Measurements from ENCODE around the gene NEXN.
A peak's percentile ranks its signal among the peaks of the same experiment; 100 is the strongest.
"Not testable (repeated sequence)": the region's sequence is repeated elsewhere in the genome, so short reads cannot be mapped to it uniquely, and the experiment has no call there.

Gene NEXN

DNA sequence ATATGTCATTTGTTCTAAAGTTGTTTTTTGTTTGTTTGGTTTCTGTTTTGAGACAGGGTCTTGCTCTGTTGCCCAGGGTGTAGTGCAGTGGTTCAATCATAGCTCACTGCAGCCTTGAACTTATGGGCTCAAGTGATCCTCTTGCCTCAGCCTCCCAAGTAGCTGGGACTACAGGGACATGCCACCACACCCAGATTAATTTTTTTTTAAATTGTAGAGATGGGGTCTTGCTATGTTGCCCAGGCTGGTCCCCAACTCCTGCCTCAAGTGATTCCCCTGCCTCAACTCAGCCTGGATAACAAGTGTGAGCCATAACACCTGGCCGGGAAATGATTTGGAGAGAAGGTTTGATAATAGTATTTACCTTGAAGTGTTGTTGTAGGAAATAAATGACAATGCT lies 18.2 kb downstream of the NEXN start:
- no peak for DNase-seq

DNA sequence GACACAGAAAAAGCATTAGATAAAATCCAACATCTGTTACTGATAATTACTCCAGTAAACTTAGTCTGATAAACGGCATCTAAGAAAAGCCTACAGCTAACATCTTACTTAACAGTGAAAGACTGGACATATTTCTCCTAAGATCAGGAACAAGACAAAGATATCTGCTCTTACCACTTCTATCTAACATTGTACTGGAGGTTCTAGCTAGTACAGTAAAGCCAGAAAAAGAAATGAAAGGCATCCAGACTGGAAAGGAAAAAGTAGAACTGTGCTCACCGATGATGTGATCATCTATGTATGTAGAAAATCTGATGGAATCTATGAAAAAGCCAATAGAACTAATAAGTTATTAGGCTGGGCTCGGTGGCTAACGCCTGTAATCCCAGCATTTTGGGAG lies 21.7 kb downstream of the NEXN start:
- DNase-seq, result no peak

DNA sequence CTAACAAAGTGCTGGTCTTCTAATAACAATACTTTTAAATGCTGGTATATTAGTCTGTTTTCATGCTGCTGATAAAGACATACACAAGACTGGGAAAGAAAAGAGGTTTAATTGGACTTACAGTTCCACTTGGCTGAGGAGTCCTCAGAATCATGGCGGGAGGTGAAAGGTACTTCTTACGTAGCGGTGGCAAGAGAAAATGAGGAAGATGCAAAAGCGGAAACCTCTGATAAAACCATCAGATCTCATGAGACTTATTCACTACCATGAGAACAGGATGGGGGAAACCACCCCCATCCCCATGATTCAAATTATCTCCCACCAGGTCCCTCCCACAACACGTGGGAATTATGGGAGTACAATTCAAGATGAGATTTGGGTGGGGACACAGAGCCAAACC lies 30.5 kb downstream of the NEXN start:
- DNase-seq, result not testable (repeated sequence)

- no peak for DNase-seq
These were observed 37.1 kb downstream of the NEXN start for GRCh38 chr1:77925518-77925917.

GRCh38 chr1:77925956-77926355 lies 37.5 kb downstream of the NEXN start:
- no peak for DNase-seq

GRCh38 chr1:77926561-77927357 lies 38.3 kb downstream of the NEXN start:
- peak in 1 of 2 donors; percentile 25 for DNase-seq

DNA sequence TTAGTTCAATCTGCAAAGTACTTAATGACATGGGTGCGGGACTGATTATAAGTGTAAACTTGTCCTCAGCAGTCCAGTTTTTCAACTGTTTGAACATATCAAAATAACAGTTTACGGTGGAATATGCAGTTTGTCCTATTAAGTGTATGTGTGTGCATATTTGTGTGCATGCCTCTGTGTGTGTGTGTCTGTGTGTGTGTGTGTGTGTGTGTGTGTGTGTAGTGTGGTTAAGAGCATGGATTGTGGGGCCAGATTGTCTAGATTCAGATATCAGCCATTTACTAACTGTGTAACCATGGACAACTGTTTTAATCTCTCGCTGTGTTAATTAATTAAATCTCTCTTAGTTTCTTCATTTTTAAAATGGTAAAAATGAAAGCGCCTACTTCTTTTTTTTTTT lies 39.0 kb downstream of the NEXN start:
- no peak for DNase-seq

- no peak for DNase-seq
These were observed 41.4 kb downstream of the NEXN start for GRCh38 chr1:77929806-77930205.

- no peak for DNase-seq
These were observed 50.2 kb downstream of the NEXN start for GRCh38 chr1:77938651-77939050.

DNA sequence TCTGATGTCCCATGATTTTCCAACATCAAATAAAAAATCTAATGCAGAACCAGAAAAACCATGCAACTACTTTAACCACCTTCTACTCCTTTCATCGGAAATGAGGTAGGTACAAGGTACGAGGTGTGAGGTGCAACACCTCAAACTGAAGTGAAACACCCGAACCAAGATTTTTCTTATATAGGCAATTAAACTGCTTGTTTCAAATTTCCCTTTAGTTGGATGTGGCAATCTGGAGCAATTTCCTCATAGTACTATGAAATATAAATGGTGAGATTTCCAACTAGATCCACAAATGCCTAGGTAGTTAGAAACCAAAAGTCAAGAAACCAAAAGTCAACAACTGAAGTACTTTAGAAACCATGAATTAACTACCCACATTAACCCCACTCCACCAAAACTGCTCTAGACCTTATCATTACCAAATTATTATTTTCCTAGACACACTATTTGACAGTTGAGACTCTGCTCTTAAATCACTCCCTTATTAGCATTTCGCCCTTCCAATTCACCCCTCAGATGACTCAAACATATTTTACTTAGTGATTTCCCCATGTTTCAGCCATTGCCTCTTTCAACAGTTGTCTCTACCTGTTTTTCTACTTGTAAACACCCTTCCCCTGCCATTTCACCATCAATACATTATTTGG lies 52.6 kb downstream of the NEXN start:
- no peak for DNase-seq

DNA sequence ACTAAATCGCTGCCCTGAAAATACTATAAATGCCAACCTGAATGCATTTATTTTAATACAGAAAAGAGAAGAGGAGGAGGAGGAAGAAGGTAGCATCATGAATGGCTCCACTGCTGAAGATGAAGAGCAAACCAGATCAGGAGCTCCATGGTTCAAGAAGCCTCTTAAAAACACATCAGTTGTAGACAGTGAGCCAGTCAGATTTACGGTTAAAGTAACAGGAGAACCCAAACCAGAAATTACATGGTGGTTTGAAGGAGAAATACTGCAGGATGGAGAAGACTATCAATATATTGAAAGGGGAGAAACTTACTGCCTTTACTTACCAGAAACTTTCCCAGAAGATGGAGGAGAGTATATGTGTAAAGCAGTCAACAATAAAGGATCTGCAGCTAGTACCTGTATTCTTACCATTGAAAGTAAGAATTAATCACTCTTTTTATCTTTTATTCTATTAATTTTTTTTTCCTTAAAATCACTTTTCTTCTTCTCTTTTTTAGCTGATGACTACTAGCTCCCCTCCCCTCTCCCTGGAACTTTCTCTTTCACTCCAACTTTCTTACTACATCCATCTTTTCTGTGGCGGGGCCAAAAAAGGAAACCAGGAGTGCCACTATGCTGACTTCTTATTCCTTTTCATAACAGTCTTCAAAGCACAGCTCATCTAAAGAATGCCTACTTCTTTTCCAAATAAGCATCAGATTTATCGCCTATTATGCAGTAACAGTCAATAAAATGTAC lies 54.1 kb downstream of the NEXN start:
- no peak for DNase-seq

DNA sequence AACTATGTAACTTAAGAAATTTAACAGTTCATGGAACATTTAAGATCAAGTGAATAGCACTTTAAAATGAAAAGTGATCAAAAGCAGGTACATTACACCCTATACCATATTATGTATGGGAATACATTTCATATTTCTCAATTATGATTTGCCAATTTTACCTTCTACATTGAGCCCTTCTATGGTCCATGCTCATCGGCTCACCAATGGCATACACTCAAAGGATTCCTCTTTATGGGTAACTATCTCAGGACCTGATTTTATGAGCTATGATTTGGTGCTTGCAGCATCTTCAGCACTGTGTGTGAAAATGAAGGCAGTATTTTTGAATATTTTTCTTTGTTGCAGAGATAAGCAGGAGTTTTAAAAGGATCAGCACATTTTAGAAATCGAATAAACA lies 56.9 kb downstream of the NEXN start:
- no peak for DNase-seq

DNA sequence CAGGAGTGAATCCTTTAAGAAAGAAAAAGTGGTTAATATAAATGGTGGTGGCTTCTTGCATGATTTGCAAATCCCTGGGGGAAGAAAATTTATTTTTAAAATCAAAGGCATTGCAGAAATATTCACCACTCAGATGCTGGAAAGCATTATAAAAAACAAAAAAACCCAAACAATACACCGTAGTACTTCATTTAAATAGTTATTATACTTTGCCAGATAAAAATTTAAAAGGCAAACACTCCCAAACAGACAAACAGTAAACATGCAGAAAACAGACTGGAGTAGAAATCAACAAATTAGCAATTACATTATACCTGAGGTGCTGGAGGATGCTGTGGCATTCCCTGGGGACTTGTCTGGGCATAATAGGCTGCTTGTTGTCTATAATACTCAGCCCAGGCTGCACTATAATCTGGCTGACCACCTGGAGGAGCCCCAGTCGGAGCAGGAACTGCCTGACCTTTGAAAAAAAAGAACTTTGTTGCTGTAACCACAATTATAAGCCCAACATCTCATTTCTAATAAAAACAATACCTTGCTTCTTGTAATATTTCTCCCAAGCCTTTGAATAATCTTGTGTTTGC lies 60.5 kb downstream of the NEXN start:
- no peak for DNase-seq

- DNase-seq, result no peak
These were observed 62.4 kb downstream of the NEXN start for GRCh38 chr1:77950873-77951272.

DNA sequence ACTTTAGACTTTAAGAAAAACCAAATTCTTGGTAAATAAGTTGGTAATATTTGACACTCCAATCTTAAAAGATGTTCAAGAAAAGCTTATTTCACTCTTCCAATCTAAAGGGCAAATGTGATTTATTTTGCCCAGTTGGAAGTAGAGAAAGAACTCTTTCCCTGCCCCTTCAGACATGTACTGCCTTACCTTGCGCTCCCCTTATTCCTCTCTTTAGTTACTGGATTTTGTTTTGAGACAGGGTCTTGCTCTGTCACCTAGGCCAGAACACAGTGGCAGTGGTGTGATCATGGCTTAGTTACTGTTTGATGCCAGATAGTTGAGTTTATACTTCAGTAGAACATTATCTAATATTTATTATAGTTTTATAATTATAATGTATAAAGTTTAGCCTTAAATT lies 62.9 kb downstream of the NEXN start:
- no peak for DNase-seq

GRCh38 chr1:77953907-77954306 lies 65.5 kb downstream of the NEXN start:
- no peak for DNase-seq

GRCh38 chr1:77954521-77954920 lies 66.1 kb downstream of the NEXN start:
- no peak for DNase-seq

GRCh38 chr1:77955709-77956108 lies 67.3 kb downstream of the NEXN start:
- no peak for DNase-seq

DNA sequence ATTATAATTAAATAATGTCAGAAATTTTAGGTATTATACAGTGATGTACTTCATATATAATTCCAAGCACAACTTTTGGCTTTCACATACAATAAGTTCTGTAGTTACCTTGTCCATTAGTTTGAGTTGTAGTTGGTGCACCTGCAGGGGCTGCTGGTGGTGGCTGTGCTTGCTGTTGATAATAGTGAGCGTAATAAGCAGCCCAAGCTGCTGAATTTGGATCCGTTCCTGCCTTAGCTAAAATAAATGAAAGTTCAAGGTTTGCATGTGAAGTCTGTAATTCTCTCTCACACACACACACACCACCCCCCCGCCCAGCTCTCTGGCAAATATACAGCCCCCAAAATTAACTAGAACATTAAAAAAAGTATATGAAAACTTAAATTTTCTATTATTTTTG lies 68.0 kb downstream of the NEXN start:
- DNase-seq, result no peak

DNA sequence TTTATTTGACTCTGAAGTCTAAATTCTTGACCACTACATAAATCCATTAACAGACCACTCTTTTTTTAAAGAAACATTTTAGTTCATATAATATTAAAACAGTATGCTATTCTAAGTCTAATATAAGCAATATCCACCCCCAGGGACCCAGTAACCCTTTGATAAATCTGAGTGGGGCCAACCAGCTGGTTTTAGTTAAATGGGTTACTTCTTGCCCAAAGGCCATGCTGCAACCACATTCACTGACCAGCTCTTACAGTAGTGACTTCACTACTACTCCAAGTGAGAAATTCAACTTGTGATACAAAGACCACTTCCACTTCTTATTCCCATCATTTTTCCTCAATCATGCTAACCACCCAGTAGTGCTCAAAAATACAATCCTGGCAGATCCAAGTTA lies 70.0 kb downstream of the NEXN start:
- no peak for DNase-seq

DNA sequence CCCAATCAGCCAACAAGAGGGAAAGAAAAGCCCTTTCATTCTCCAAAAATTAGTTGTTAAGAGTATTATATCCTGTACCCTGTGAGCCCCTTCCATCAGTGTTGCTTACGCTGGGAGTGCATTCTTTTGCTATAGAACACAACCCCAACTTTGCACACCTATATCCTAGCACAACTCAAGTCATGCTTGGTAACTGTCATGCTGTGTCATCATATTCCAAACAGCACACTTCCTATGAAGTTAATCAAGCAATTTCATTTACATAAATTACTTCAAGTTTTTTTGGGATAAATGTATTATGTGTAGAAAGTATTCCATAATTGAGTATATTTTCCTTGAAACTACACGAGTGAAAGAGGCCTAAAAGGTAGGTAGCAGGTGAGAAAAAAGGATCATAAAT lies 70.4 kb downstream of the NEXN start:
- no peak for DNase-seq

GRCh38 chr1:77961392-77961791 lies 73.0 kb downstream of the NEXN start:
- DNase-seq, result no peak

- DNase-seq, result no peak
These were observed 77.9 kb downstream of the NEXN start for GRCh38 chr1:77966291-77966690.

GRCh38 chr1:77970192-77970591 lies 81.8 kb downstream of the NEXN start:
- DNase-seq, result no peak
